ENCODE data around the gene XIAP.
"Not testable (repeated sequence)": the region's sequence is repeated elsewhere in the genome, so short reads cannot be mapped to it uniquely, and the experiment has no call there.

Gene XIAP

DNA sequence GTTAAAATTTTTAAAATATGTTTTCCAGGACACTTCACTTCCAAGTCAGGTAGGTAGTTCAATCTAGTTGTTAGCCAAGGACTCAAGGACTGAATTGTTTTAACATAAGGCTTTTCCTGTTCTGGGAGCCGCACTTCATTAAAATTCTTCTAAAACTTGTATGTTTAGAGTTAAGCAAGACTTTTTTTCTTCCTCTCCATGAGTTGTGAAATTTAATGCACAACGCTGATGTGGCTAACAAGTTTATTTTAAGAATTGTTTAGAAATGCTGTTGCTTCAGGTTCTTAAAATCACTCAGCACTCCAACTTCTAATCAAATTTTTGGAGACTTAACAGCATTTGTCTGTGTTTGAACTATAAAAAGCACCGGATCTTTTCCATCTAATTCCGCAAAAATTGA is 49.7 kb downstream of the XIAP start:
- Histone ChIP-seq H3K9me3 (ENCODE audit: control insufficient read depth, insufficient read depth, low read depth, low read length) (no peaks in the 10 kb centered on the region), H3K9ac (ENCODE audit: low read length) (no peak overlapping the region), H3K36me3 (ENCODE audit: control insufficient read depth, insufficient read depth, low read length) (peaks cover 28% of the 10 kb centered on the region), H3K4me1 (ENCODE audit: control insufficient read depth, insufficient read depth, low read length) (no peaks in the 10 kb centered on the region), H3K27me3 (ENCODE audit: control insufficient read depth, insufficient read depth, low read length) (no peaks in the 10 kb centered on the region), H3K27ac (ENCODE audit: low read depth, low read length) (no peak overlapping the region), H3K4me3 (ENCODE audit: low read depth, low read length) (no peak overlapping the region)

GRCh38 chrX:123917069-123917468 is 57.2 kb downstream of the XIAP start:
- Histone ChIP-seq H3K27me3 (ENCODE audit: control insufficient read depth, insufficient read depth, low read length) (no peaks in the 10 kb centered on the region), H3K9me3 (ENCODE audit: control insufficient read depth, insufficient read depth, low read depth, low read length) (no peaks in the 10 kb centered on the region), H3K27ac (ENCODE audit: low read depth, low read length) (no peak overlapping the region), H3K4me1 (ENCODE audit: control insufficient read depth, insufficient read depth, low read length) (no peaks in the 10 kb centered on the region), H3K36me3 (ENCODE audit: control insufficient read depth, insufficient read depth, low read length) (no peaks in the 10 kb centered on the region), H3K4me3 (ENCODE audit: low read depth, low read length) (no peak overlapping the region), H3K9ac (ENCODE audit: low read length) (no peak overlapping the region)

DNA sequence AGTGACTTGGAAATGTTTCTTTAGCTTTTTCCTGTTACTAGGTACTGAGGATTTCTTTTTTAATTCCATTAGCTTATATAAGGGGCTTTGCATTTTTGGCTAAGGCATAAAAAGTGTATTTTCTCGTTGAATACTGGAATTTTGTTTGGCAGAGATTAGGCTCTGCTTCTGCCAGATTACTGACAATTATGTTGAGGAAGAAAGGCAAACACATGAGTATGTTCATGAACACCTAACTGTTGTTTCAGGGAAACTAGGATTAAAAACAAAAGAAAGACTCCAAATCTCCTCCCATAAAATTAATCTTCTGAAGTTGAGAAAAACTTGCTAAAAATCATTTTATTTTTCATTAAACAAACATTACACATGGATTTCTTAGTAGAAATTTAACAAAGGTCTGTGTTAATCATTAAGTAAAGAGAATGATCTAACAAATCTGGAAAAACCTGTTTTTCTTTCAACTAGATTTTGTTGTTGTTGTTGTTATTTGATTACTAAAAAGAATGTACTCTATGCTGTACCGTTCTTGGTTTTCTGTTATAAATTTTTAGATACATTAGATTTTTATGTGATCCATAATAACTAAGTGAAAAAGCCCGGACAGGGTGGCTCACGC is 58.4 kb downstream of the XIAP start:
- no peaks in the 10 kb centered on the region for H3K4me1 ChIP-seq (ENCODE audit: control insufficient read depth, insufficient read depth, low read length)
- H3K9me3 ChIP-seq (ENCODE audit: control insufficient read depth, insufficient read depth, low read depth, low read length) = no peaks in the 10 kb centered on the region
- no peaks in the 10 kb centered on the region for H3K27me3 ChIP-seq (ENCODE audit: control insufficient read depth, insufficient read depth, low read length)
- H3K4me3 ChIP-seq (ENCODE audit: low read depth, low read length) = no peak overlapping the region
- no peak overlapping the region for H3K9ac ChIP-seq (ENCODE audit: low read length)
- H3K27ac ChIP-seq (ENCODE audit: low read depth, low read length) = no peak overlapping the region
- no peaks in the 10 kb centered on the region for H3K36me3 ChIP-seq (ENCODE audit: control insufficient read depth, insufficient read depth, low read length)

DNA sequence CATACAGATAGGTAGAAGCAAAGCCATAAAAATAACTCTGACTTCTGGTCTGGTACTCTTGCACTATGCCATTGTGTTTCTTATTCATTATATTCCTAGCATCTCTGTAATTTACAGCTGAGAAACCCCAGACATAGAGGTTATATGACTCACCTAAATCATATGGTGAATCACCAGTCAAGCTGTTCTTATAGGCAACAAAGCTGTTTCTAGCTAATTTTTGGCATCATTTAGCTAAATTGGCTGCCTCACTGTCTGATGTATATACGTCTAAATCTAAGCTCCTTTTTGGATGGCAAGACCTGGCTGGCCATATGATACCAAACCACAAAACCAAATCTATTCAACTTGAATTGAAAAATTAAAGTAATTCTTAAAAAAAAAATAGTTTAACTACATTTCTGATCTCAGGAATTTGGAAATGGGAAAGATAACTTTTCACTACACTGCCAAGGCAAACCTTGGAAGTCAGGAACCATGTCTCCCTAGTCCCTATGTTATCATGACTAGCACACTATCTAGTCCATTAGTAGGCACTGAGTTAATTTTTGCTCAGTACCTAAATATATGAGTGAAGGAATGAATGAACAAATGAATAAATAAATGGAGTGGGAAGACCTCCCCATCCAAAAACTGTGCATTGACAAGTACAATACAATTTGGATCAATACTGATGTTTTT is 60.4 kb downstream of the XIAP start:
- Histone ChIP-seq H3K9ac (ENCODE audit: low read length) (no peak overlapping the region), H3K27me3 (ENCODE audit: control insufficient read depth, insufficient read depth, low read length) (no peaks in the 10 kb centered on the region), H3K4me1 (ENCODE audit: control insufficient read depth, insufficient read depth, low read length) (peaks cover 5% of the 10 kb centered on the region; the same call in 1 of the 2 replicates), H3K36me3 (ENCODE audit: control insufficient read depth, insufficient read depth, low read length) (no peaks in the 10 kb centered on the region), H3K4me3 (ENCODE audit: low read depth, low read length) (no peak overlapping the region), H3K27ac (ENCODE audit: low read depth, low read length) (no peak overlapping the region), H3K9me3 (ENCODE audit: control insufficient read depth, insufficient read depth, low read depth, low read length) (no peaks in the 10 kb centered on the region)

DNA sequence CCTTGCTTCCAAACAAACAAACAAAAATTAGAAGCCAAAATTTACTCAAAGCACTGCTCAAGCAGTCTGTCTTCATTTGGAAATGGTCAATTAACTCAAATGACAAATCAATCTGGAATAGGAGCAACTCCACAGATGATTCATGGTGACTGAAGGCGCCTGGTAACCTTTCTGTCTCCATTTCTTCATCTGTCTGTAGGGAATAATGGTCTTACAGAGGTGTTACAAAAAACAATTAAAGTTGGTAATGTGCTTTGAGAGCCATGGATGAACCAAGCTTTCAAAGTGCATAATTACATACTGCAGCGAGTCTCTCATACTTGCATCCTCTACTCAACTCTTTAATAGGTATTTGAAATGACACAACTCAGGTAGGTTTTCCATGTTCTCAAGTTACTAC is 63.4 kb downstream of the XIAP start:
- Histone ChIP-seq H3K9me3 (ENCODE audit: control insufficient read depth, insufficient read depth, low read depth, low read length) (no peaks in the 10 kb centered on the region), H3K9ac (ENCODE audit: low read length) (no peak overlapping the region), H3K4me1 (ENCODE audit: control insufficient read depth, insufficient read depth, low read length) (peaks cover 5% of the 10 kb centered on the region; the same call in 1 of the 2 replicates), H3K4me3 (ENCODE audit: low read depth, low read length) (no peak overlapping the region), H3K27ac (ENCODE audit: low read depth, low read length) (no peak overlapping the region), H3K36me3 (ENCODE audit: control insufficient read depth, insufficient read depth, low read length) (no peaks in the 10 kb centered on the region), H3K27me3 (ENCODE audit: control insufficient read depth, insufficient read depth, low read length) (no peaks in the 10 kb centered on the region)

DNA sequence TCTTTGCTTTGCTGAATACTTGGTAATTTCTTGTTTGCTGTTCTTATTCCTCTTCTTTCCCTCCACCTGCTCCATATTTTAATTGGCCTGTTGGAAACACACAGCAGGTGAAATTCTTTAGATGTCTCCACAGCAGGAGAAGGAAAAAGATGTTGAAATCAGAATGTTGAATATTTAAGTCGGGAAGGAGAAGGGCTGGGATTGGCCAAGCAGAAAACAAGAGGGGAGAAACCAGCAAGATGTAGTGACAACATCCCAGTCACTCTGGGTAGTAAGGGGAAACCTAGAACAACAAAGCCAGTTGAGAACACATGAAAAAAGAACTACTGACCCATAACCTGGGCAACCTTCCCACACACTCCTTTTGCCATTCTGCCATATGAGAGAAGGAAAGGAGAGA is 64.3 kb downstream of the XIAP start:
- H3K4me3 ChIP-seq (ENCODE audit: low read depth, low read length) = no peak overlapping the region
- no peaks in the 10 kb centered on the region for H3K9me3 ChIP-seq (ENCODE audit: control insufficient read depth, insufficient read depth, low read depth, low read length)
- peaks cover 5% of the 10 kb centered on the region; the same call in 1 of the 2 replicates for H3K4me1 ChIP-seq (ENCODE audit: control insufficient read depth, insufficient read depth, low read length)
- H3K9ac ChIP-seq (ENCODE audit: low read length) = no peak overlapping the region
- H3K27me3 ChIP-seq (ENCODE audit: control insufficient read depth, insufficient read depth, low read length) = no peaks in the 10 kb centered on the region
- no peaks in the 10 kb centered on the region for H3K36me3 ChIP-seq (ENCODE audit: control insufficient read depth, insufficient read depth, low read length)
- peak overlapping the region; percentile 65 for H3K27ac ChIP-seq (ENCODE audit: low read depth, low read length)

GRCh38 chrX:123927845-123928244 is 68.0 kb downstream of the XIAP start:
- H3K9me3 ChIP-seq (ENCODE audit: control insufficient read depth, insufficient read depth, low read depth, low read length) = peaks cover 13% of the 10 kb centered on the region
- H3K9ac ChIP-seq (ENCODE audit: low read length) = no peak overlapping the region
- no peaks in the 10 kb centered on the region for H3K36me3 ChIP-seq (ENCODE audit: control insufficient read depth, insufficient read depth, low read length)
- H3K4me1 ChIP-seq (ENCODE audit: control insufficient read depth, insufficient read depth, low read length) = peaks cover 5% of the 10 kb centered on the region; the same call in 1 of the 2 replicates
- H3K27ac ChIP-seq (ENCODE audit: low read depth, low read length) = no peak overlapping the region
- no peaks in the 10 kb centered on the region for H3K27me3 ChIP-seq (ENCODE audit: control insufficient read depth, insufficient read depth, low read length)
- H3K4me3 ChIP-seq (ENCODE audit: low read depth, low read length) = no peak overlapping the region

- not testable (repeated sequence) for H3K27me3 ChIP-seq (ENCODE audit: control insufficient read depth, insufficient read depth, low read length); H3K27ac ChIP-seq (ENCODE audit: low read depth, low read length); H3K9ac ChIP-seq (ENCODE audit: low read length); H3K36me3 ChIP-seq (ENCODE audit: control insufficient read depth, insufficient read depth, low read length); H3K4me3 ChIP-seq (ENCODE audit: low read depth, low read length); H3K4me1 ChIP-seq (ENCODE audit: control insufficient read depth, insufficient read depth, low read length)
- H3K9me3 ChIP-seq (ENCODE audit: control insufficient read depth, insufficient read depth, low read depth, low read length) = peaks cover 13% of the 10 kb centered on the region
These were observed 72.2 kb downstream of the XIAP start for GRCh38 chrX:123932055-123932454.

GRCh38 chrX:123943074-123943473 is 83.2 kb downstream of the XIAP start:
- Histone ChIP-seq H3K4me3 (ENCODE audit: low read depth, low read length) (no peak overlapping the region), H3K27ac (ENCODE audit: low read depth, low read length) (no peak overlapping the region), H3K9me3 (ENCODE audit: control insufficient read depth, insufficient read depth, low read depth, low read length) (no peaks in the 10 kb centered on the region), H3K27me3 (ENCODE audit: control insufficient read depth, insufficient read depth, low read length) (no peaks in the 10 kb centered on the region), H3K4me1 (ENCODE audit: control insufficient read depth, insufficient read depth, low read length) (peaks cover 14% of the 10 kb centered on the region), H3K9ac (ENCODE audit: low read length) (no peak overlapping the region), H3K36me3 (ENCODE audit: control insufficient read depth, insufficient read depth, low read length) (no peaks in the 10 kb centered on the region)

DNA sequence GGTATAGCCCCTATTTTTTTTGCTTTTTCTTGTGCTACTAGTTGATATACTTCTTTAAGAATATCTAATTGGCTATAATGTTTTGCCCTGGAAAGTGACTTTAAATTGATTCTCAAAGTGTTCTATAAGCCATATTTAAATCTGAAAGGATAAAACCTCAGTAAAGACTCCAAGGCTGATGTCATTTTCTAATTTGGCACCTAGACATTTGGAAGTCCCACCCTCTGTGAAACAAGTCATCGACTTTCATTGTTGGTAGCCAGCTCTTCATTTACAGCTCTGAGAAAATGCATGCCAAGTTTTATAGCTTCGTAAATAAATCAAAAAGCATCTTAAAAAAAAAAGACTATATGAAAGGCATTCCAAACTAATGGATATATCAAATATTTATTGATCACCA is 83.6 kb downstream of the XIAP start:
- Histone ChIP-seq H3K9ac (ENCODE audit: low read length) (no peak overlapping the region), H3K27me3 (ENCODE audit: control insufficient read depth, insufficient read depth, low read length) (no peaks in the 10 kb centered on the region), H3K27ac (ENCODE audit: low read depth, low read length) (no peak overlapping the region), H3K9me3 (ENCODE audit: control insufficient read depth, insufficient read depth, low read depth, low read length) (no peaks in the 10 kb centered on the region), H3K4me1 (ENCODE audit: control insufficient read depth, insufficient read depth, low read length) (peaks cover 14% of the 10 kb centered on the region), H3K36me3 (ENCODE audit: control insufficient read depth, insufficient read depth, low read length) (no peaks in the 10 kb centered on the region), H3K4me3 (ENCODE audit: low read depth, low read length) (no peak overlapping the region)

- Histone ChIP-seq H3K9ac (ENCODE audit: low read length) (no peak overlapping the region), H3K27me3 (ENCODE audit: control insufficient read depth, insufficient read depth, low read length) (no peaks in the 10 kb centered on the region), H3K9me3 (ENCODE audit: control insufficient read depth, insufficient read depth, low read depth, low read length) (no peaks in the 10 kb centered on the region), H3K36me3 (ENCODE audit: control insufficient read depth, insufficient read depth, low read length) (no peaks in the 10 kb centered on the region), H3K27ac (ENCODE audit: low read depth, low read length) (no peak overlapping the region), H3K4me3 (ENCODE audit: low read depth, low read length) (no peak overlapping the region), H3K4me1 (ENCODE audit: control insufficient read depth, insufficient read depth, low read length) (no peaks in the 10 kb centered on the region)
These were observed 90.0 kb downstream of the XIAP start for GRCh38 chrX:123949846-123950245.
